Activated CD4-positive, alpha-beta memory T cell treated with anti-CD3 and anti-CD28 coated beads, Interleukin-2, amount 10 ng/mL, durations not matched to agents 7 days and 5 days (primary cell): ENCODE measurements around the gene ADAMTS15. TPM values are rescaled to one million over a fixed set of nuclear protein-coding genes. Genes with fewer than 3 reads are reported as not detected.

Experiments
- CTCF ChIA-PET: fragments of 350-600 bp; sonication (Branson Sonifier 250); formaldehyde crosslinking; loops from one replicate; lab custom pipeline; 2021; ENCODE audit warnings: antibody characterized with exemption, inconsistent platforms; lab: Charles Lee
- POLR2A ChIA-PET: fragments of 350-600 bp; sonication (Branson Sonifier 250); formaldehyde crosslinking; loops from one replicate; lab custom pipeline; 2021; ENCODE audit warnings: antibody characterized with exemption; lab: Charles Lee
- DNase-seq: peaks from one replicate; pipeline ENCODE4 v3.0.0-alpha.2; 2020
- H3K27ac Mint-ChIP-seq: one replicate; pipeline ENCODE4 v1.8.0; 2021; ENCODE audit warnings: mild to moderate bottlenecking, mixed read lengths
- H3K27me3 Mint-ChIP-seq: one replicate; pipeline ENCODE4 v1.8.0; 2021; ENCODE audit warnings: mixed read lengths
- H3K36me3 Mint-ChIP-seq: one replicate; pipeline ENCODE4 v1.8.0; 2021; ENCODE audit warnings: low read depth, mixed read lengths
- H3K4me1 Mint-ChIP-seq: one replicate; pipeline ENCODE4 v1.8.0; 2021; ENCODE audit warnings: mixed read lengths
- H3K4me3 Mint-ChIP-seq: one replicate; pipeline ENCODE4 v1.8.0; 2021; ENCODE audit warnings: mild to moderate bottlenecking, mixed read lengths
- H3K9me3 Mint-ChIP-seq: one replicate; pipeline ENCODE4 v1.8.0; 2021; ENCODE audit warnings: mixed read lengths
- total RNA-seq, 2 experiments: library from RNA; stranded (reverse); gene quantifications; one replicate each; pipeline ENCODE4 v1.2.3, GENCODE V29; 2021

Gene ADAMTS15
- not detected for total RNA-seq

- Mint-ChIP-seq H3K27ac (no peak within 1 kb of the TSS), H3K4me3 (peak within 1 kb of the TSS; percentile 48), H3K27me3 (peaks cover 62% of the 10 kb centered on the region), H3K4me1 (peaks cover 13% of the 10 kb centered on the region), H3K9me3 (no peaks in the 10 kb centered on the region), H3K36me3 (no peaks in the 10 kb centered on the region)
- DNase-seq, result peak; percentile 35
- ChIA-PET CTCF (interaction anchor here (1.3 to 1.9 kb wide), 3 partner anchors 12 to 414 kb away, joined by 4 to 10 read pairs (median 4); no protein-coding TSS in a partner anchor), POLR2A (no interaction called here)
These were observed at the start of gene ADAMTS15 for GRCh38 chr11:130448416-130449309. TSS of gene ADAMTS15 (plus strand) at chr11:130448645. CDS start at chr11:130448974, 329 bp downstream.

- peaks cover 13% of the 10 kb centered on the region for H3K4me1 Mint-ChIP-seq
- DNase-seq, result no peak
- no peaks in the 10 kb centered on the region for H3K9me3 Mint-ChIP-seq
- no peaks in the 10 kb centered on the region for H3K36me3 Mint-ChIP-seq
- peaks cover 27% of the 10 kb centered on the region for H3K27me3 Mint-ChIP-seq
- H3K4me3 Mint-ChIP-seq, result no peak overlapping the region
- H3K27ac Mint-ChIP-seq, result no peak overlapping the region
- POLR2A ChIA-PET, result no interaction called here
- CTCF ChIA-PET, result interaction anchor here (1.2 kb wide), 1 partner anchor 186 kb away, joined by 3 read pairs; no protein-coding TSS in a partner anchor
These were observed 49.2 kb upstream of the ADAMTS15 start for GRCh38 chr11:130399196-130399595.

- CTCF ChIA-PET, result no interaction called here
- Mint-ChIP-seq H3K9me3 (no peaks in the 10 kb centered on the region), H3K36me3 (no peaks in the 10 kb centered on the region), H3K4me3 (no peak overlapping the region), H3K27ac (no peak overlapping the region), H3K27me3 (peaks cover 24% of the 10 kb centered on the region), H3K4me1 (peaks cover 13% of the 10 kb centered on the region)
- no peak for DNase-seq
- POLR2A ChIA-PET, result no interaction called here
These were observed 47.5 kb upstream of the ADAMTS15 start for GRCh38 chr11:130400781-130401483.

GRCh38 chr11:130402570-130402969, 45.9 kb upstream of the ADAMTS15 start:
- H3K4me3 Mint-ChIP-seq, result no peak overlapping the region
- H3K27ac Mint-ChIP-seq, result no peak overlapping the region
- ChIA-PET POLR2A (no interaction called here), CTCF (no interaction called here)
- H3K27me3 Mint-ChIP-seq, result peaks cover 21% of the 10 kb centered on the region
- DNase-seq, result no peak
- no peaks in the 10 kb centered on the region for H3K36me3 Mint-ChIP-seq
- no peaks in the 10 kb centered on the region for H3K9me3 Mint-ChIP-seq
- peaks cover 13% of the 10 kb centered on the region for H3K4me1 Mint-ChIP-seq

- Mint-ChIP-seq H3K4me3 (no peak overlapping the region), H3K9me3 (no peaks in the 10 kb centered on the region), H3K27ac (no peak overlapping the region), H3K36me3 (no peaks in the 10 kb centered on the region), H3K4me1 (peaks cover 13% of the 10 kb centered on the region), H3K27me3 (peaks cover 21% of the 10 kb centered on the region)
- POLR2A ChIA-PET, result no interaction called here
- DNase-seq, result no peak
- CTCF ChIA-PET, result no interaction called here
These were observed 45.1 kb upstream of the ADAMTS15 start for GRCh38 chr11:130403271-130403804.

GRCh38 chr11:130403967-130404366, 44.5 kb upstream of the ADAMTS15 start:
- POLR2A ChIA-PET, result no interaction called here
- no peaks in the 10 kb centered on the region for H3K9me3 Mint-ChIP-seq
- H3K36me3 Mint-ChIP-seq, result no peaks in the 10 kb centered on the region

GRCh38 chr11:130404727-130405126, 43.7 kb upstream of the ADAMTS15 start:
- H3K27ac Mint-ChIP-seq, result no peak overlapping the region
- peaks cover 13% of the 10 kb centered on the region for H3K4me1 Mint-ChIP-seq
- no peak for DNase-seq
- peaks cover 25% of the 10 kb centered on the region for H3K27me3 Mint-ChIP-seq
- H3K9me3 Mint-ChIP-seq, result no peaks in the 10 kb centered on the region
- POLR2A ChIA-PET, result no interaction called here
- H3K4me3 Mint-ChIP-seq, result no peak overlapping the region
- CTCF ChIA-PET, result no interaction called here
- no peaks in the 10 kb centered on the region for H3K36me3 Mint-ChIP-seq

More at GRCh38 chr11:130403967-130404366, 44.5 kb upstream of the ADAMTS15 start:
- peaks cover 19% of the 10 kb centered on the region for H3K27me3 Mint-ChIP-seq
- peaks cover 13% of the 10 kb centered on the region for H3K4me1 Mint-ChIP-seq
- H3K27ac Mint-ChIP-seq, result no peak overlapping the region
- DNase-seq, result no peak
- CTCF ChIA-PET, result no interaction called here
- H3K4me3 Mint-ChIP-seq, result no peak overlapping the region

- Mint-ChIP-seq H3K4me1 (peaks cover 8% of the 10 kb centered on the region), H3K9me3 (no peaks in the 10 kb centered on the region), H3K27me3 (peaks cover 20% of the 10 kb centered on the region), H3K4me3 (no peak overlapping the region), H3K27ac (no peak overlapping the region), H3K36me3 (no peaks in the 10 kb centered on the region)
- no peak for DNase-seq
- ChIA-PET POLR2A (no interaction called here), CTCF (no interaction called here)
These were observed 43.0 kb upstream of the ADAMTS15 start for GRCh38 chr11:130405428-130405827.

- H3K36me3 Mint-ChIP-seq, result no peaks in the 10 kb centered on the region
- H3K4me3 Mint-ChIP-seq, result no peak overlapping the region
- DNase-seq, result no peak
- H3K4me1 Mint-ChIP-seq, result no peaks in the 10 kb centered on the region
- no peaks in the 10 kb centered on the region for H3K9me3 Mint-ChIP-seq
- peaks cover 13% of the 10 kb centered on the region for H3K27me3 Mint-ChIP-seq
- ChIA-PET POLR2A (no interaction called here), CTCF (interaction anchor here (1.2 kb wide), 1 partner anchor 454 kb away, joined by 4 read pairs; no protein-coding TSS in a partner anchor)
- H3K27ac Mint-ChIP-seq, result no peak overlapping the region
These were observed 40.5 kb upstream of the ADAMTS15 start for GRCh38 chr11:130407978-130408377.

GRCh38 chr11:130408401-130408890, 40.0 kb upstream of the ADAMTS15 start:
- peaks cover 13% of the 10 kb centered on the region for H3K27me3 Mint-ChIP-seq
- H3K4me1 Mint-ChIP-seq, result no peaks in the 10 kb centered on the region
- DNase-seq, result no peak
- no peaks in the 10 kb centered on the region for H3K9me3 Mint-ChIP-seq
- POLR2A ChIA-PET, result no interaction called here
- no peaks in the 10 kb centered on the region for H3K36me3 Mint-ChIP-seq
- CTCF ChIA-PET, result interaction anchor here (1.2 kb wide), 1 partner anchor 454 kb away, joined by 4 read pairs; no protein-coding TSS in a partner anchor
- H3K27ac Mint-ChIP-seq, result no peak overlapping the region
- no peak overlapping the region for H3K4me3 Mint-ChIP-seq

- no peak overlapping the region for H3K27ac Mint-ChIP-seq
- H3K4me3 Mint-ChIP-seq, result no peak overlapping the region
- no peaks in the 10 kb centered on the region for H3K4me1 Mint-ChIP-seq
- no peaks in the 10 kb centered on the region for H3K9me3 Mint-ChIP-seq
- H3K36me3 Mint-ChIP-seq, result no peaks in the 10 kb centered on the region
- ChIA-PET CTCF (interaction anchor here (0.9 kb wide), 1 partner anchor 196 kb away, joined by 3 read pairs; no protein-coding TSS in a partner anchor), POLR2A (no interaction called here)
- H3K27me3 Mint-ChIP-seq, result peaks cover 15% of the 10 kb centered on the region
- DNase-seq, result no peak
These were observed 39.5 kb upstream of the ADAMTS15 start for GRCh38 chr11:130408901-130409300.

GRCh38 chr11:130409594-130410388, 38.7 kb upstream of the ADAMTS15 start:
- ChIA-PET POLR2A (no interaction called here), CTCF (interaction anchor here (0.9 kb wide), 1 partner anchor 197 kb away, joined by 3 read pairs; no protein-coding TSS in a partner anchor)
- no peaks in the 10 kb centered on the region for H3K36me3 Mint-ChIP-seq
- no peak overlapping the region for H3K27ac Mint-ChIP-seq
- DNase-seq, result no peak
- peaks cover 15% of the 10 kb centered on the region for H3K27me3 Mint-ChIP-seq
- H3K4me1 Mint-ChIP-seq, result no peaks in the 10 kb centered on the region
- H3K4me3 Mint-ChIP-seq, result no peak overlapping the region
- H3K9me3 Mint-ChIP-seq, result no peaks in the 10 kb centered on the region
